Colonic mucosa (tissue), 4 donors: ENCODE data around the gene GPR85. TPM values are rescaled to one million over a fixed set of nuclear protein-coding genes. Genes with fewer than 3 reads are reported as not detected.
"Not testable (repeated sequence)": the region's sequence is repeated elsewhere in the genome, so short reads cannot be mapped to it uniquely, and the experiment has no call there.

Experiments
- DNase-seq: peaks from one replicate; pipeline ENCODE4 v3.0.0-alpha.2; 2020
- H3K27ac ChIP-seq: fragments of 200-600 bp; one replicate; pipeline ENCODE4 v1.8.0; 2021
- H3K27me3 ChIP-seq: fragments of 200-600 bp; one replicate; pipeline ENCODE4 v1.8.0; 2021
- H3K36me3 ChIP-seq: fragments of 200-600 bp; one replicate; pipeline ENCODE4 v1.8.0; 2021
- H3K4me1 ChIP-seq: fragments of 200-600 bp; one replicate; pipeline ENCODE4 v1.8.0; 2021; ENCODE audit warnings: mild to moderate bottlenecking
- H3K4me3 ChIP-seq: fragments of 200-600 bp; one replicate; pipeline ENCODE4 v1.8.0; 2021
- H3K9ac ChIP-seq, 2 donors: one replicate each; pipeline ENCODE4 v1.7.0; 2013; ENCODE audit warnings: control low read depth in 2 of 2, low read depth in 2 of 2, low read length in 2 of 2
- H3K9me3 ChIP-seq: fragments of 200-600 bp; one replicate; pipeline ENCODE4 v1.8.0; 2021
- intact Hi-C: fragments of 100-400 bp; cut with DNase I; formaldehyde crosslinking; loops from one replicate; pipeline ENCODE4 v1.14.1; 2022
- total RNA-seq, 2 donors: library from RNA; stranded (reverse); fragmentation: NEBNext Ultra II Directional in 1 of 2; extraction: Animal tissue kit (Norgen Biotek cat#: 25700) in 1 of 2; gene quantifications; one replicate each; pipeline ENCODE4 v1.2.1, GENCODE V29; 2021
- TF ChIP-seq, protein P1 (sequence below): fragments of 200-600 bp; IDR thresholded peaks from one replicate; pipeline ENCODE4 v1.8.0; 2022; ENCODE audit warnings: antibody characterized with exemption, mild to moderate bottlenecking
- donor health status: healthy.
- donor health status: DM: no; HTN: no; CAD: no.
- donor health status: DM: no; HTN: no; CAD: no.

The GPR85 gene
- total RNA-seq, 2 donors from 2014 or later = 0.15 to 0.35 TPM

DNA sequence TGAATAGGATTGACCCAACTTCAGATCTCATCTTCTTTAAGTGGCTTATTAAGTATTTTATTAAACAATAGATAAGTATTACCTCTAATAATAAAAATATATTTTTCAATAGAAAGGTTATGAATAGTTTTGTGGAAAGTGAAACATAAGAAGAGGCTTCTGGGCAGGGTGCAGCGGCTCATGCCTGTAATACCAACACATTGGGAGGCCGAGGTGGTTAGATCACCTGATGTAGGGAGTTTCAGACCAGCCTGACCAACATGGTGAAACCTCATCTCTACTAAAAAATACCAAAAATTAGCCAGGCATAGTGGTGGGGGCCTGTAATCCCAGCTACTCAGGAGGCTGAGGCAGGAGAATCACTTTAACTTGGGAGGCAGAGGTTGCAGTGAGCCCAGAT lies 26.5 kb downstream of the GPR85 start:
- intact Hi-C loops = no loop called here
- Histone ChIP-seq H3K27ac (no peak overlapping the region), H3K27me3 (no peaks in the 10 kb centered on the region), H3K9me3 (no peaks in the 10 kb centered on the region), H3K4me1 (no peaks in the 10 kb centered on the region), H3K9ac (no peak overlapping the region), H3K4me3 (no peak overlapping the region), H3K36me3 (no peaks in the 10 kb centered on the region)
- TF ChIP-seq, protein P1, sequence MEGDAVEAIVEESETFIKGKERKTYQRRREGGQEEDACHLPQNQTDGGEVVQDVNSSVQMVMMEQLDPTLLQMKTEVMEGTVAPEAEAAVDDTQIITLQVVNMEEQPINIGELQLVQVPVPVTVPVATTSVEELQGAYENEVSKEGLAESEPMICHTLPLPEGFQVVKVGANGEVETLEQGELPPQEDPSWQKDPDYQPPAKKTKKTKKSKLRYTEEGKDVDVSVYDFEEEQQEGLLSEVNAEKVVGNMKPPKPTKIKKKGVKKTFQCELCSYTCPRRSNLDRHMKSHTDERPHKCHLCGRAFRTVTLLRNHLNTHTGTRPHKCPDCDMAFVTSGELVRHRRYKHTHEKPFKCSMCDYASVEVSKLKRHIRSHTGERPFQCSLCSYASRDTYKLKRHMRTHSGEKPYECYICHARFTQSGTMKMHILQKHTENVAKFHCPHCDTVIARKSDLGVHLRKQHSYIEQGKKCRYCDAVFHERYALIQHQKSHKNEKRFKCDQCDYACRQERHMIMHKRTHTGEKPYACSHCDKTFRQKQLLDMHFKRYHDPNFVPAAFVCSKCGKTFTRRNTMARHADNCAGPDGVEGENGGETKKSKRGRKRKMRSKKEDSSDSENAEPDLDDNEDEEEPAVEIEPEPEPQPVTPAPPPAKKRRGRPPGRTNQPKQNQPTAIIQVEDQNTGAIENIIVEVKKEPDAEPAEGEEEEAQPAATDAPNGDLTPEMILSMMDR = no peak
- no peak for DNase-seq

DNA sequence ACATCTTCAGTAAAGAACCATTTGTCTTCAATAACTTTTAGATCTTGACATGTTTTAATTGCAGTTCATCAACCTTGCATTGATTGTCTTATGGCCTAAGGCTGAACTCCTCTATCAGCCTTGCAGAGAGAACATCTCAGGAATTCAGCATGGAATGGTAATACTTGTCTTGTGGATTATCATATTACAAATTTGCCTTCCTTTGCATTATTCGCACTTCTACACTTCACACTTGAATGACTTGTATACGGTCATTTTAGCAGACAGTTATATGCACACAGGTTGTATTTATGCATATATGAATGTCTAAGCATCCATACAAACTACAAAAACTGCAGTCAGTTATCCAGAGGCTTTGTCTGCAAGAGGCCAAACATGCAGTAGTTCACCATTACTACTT lies 31.7 kb downstream of the GPR85 start:
- Histone ChIP-seq H3K4me3 (no peak overlapping the region), H3K27me3 (no peaks in the 10 kb centered on the region), H3K9ac (no peak overlapping the region), H3K4me1 (no peaks in the 10 kb centered on the region), H3K27ac (no peak overlapping the region), H3K9me3 (no peaks in the 10 kb centered on the region), H3K36me3 (no peaks in the 10 kb centered on the region)
- TF ChIP-seq, protein P1 = no peak
- no peak for DNase-seq
- intact Hi-C loops = no loop called here

DNA sequence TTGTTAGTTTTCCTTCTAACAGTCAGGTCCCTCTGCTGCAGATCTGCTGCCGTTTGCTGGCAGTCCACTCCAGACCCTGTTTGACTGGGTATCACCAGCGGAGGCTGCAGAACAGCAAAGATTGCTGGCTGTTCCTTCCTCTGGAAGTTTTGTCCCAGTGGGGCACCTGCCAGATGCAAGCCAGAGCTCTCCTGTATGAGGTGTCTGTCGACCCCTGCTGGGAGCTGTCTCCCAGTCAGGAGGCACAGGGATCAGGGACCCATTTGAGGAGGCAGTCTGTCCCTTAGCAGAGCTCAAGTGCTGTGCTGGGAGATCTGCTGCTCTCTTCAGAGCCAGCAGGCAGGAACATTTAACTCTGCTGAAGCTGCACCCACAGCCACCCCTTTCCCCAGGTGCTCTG lies 32.4 kb downstream of the GPR85 start:
- DNase-seq, intact Hi-C loops: not testable (repeated sequence)

DNA sequence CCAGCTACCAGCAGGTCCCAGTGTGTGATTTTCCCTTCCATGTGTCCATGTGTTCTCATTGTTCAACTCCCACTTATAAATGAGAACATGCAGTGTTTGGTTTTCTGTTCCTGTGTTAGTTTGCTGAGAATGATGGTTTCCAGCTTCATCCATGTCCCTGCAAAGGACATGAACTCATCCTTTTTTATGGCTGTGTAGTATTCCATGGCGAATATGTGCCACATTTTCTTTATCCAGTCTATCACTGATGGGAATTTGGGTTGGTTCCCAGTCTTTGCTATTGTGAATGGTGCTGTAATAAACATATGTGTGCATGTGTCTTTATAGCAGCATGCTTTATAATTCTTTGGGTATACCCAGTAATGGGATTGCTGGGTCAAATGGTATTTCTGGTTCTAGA lies 37.4 kb downstream of the GPR85 start:
- intact Hi-C loops = not testable (repeated sequence)

More for the DNA sequence above, 32.4 kb downstream of the GPR85 start:
- not testable (repeated sequence) for H3K9ac ChIP-seq, H3K27me3 ChIP-seq, H3K36me3 ChIP-seq, H3K4me1 ChIP-seq, H3K4me3 ChIP-seq, H3K27ac ChIP-seq, H3K9me3 ChIP-seq

DNA sequence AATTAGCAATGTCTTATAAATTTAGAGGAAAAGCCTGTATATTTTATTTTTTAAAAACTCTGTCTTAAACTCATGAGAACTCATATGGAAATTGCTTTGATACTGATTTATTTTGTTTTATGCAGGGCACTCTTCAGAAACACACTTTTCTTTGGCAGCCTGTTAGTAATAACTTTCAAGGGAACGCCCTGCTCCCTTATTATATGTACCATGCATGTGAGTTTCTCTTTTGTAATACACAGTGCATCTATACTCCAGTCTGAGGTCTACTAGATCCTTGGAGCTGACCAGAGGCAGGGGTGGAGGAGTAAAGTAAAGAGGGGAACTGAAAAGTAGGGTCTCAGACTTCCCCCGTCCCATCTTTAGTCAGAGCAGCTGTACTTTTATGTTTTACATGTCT lies 40.2 kb downstream of the GPR85 start:
- TF ChIP-seq, protein P1 = no peak
- H3K9me3 ChIP-seq = no peaks in the 10 kb centered on the region
- no peak overlapping the region for H3K27ac ChIP-seq
- no peak overlapping the region for H3K4me3 ChIP-seq
- no peak overlapping the region for H3K9ac ChIP-seq
- intact Hi-C loops = no loop called here
- DNase-seq = no peak
- H3K27me3 ChIP-seq = no peaks in the 10 kb centered on the region
- H3K4me1 ChIP-seq = no peaks in the 10 kb centered on the region
- H3K36me3 ChIP-seq = no peaks in the 10 kb centered on the region

More for the DNA sequence above, 37.4 kb downstream of the GPR85 start:
- H3K27me3 ChIP-seq, H3K9me3 ChIP-seq, DNase-seq, H3K4me1 ChIP-seq, H3K36me3 ChIP-seq, H3K9ac ChIP-seq, H3K27ac ChIP-seq, H3K4me3 ChIP-seq: not testable (repeated sequence)

DNA sequence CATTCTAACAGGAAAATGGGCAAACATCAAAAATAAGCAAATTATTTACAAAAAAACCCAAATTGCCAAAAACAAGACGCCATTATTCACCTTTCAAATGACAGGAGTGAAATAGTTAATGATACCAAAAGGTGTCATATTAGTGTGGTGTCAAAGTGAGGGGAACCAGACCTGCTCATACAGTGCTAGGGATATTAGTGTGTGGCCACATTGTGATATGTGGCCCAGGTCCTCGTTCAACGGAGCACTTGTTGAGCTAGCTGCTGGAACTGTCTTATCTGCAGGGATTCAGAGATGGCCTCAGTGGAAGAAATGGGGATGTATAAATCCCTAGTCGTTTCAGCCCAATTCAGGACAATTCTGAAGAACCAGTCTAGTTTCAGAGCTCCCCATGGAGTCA lies 41.2 kb downstream of the GPR85 start:
- no peak overlapping the region for H3K4me3 ChIP-seq
- no peaks in the 10 kb centered on the region for H3K36me3 ChIP-seq
- no peak overlapping the region for H3K27ac ChIP-seq
- TF ChIP-seq, protein P1 = no peak
- no peak overlapping the region for H3K9ac ChIP-seq
- intact Hi-C loops = no loop called here
- no peak for DNase-seq
- H3K4me1 ChIP-seq = no peaks in the 10 kb centered on the region
- no peaks in the 10 kb centered on the region for H3K27me3 ChIP-seq
- no peaks in the 10 kb centered on the region for H3K9me3 ChIP-seq

DNA sequence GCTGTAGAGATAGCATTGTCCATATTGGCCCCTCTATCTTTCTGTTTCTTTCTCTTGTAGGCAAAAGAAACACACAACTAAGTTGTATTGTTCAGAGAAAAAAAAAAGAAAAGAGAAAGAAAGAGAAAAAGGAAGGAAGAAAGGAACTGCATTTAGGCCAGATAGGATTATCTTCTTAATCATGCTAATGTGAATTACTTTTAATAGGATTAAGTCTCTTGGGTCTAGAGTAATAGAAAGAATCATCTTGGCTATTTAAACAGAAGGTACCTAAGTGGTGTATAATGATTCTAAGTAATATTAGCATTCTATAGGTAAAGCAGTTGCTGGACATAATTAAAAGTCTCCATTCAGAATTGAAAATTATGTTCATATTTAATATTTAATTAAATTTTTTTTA lies 42.2 kb downstream of the GPR85 start:
- no peaks in the 10 kb centered on the region for H3K36me3 ChIP-seq
- no peaks in the 10 kb centered on the region for H3K9me3 ChIP-seq
- intact Hi-C loops = no loop called here
- H3K4me3 ChIP-seq = no peak overlapping the region
- TF ChIP-seq, protein P1 = no peak
- H3K27ac ChIP-seq = no peak overlapping the region
- H3K9ac ChIP-seq = no peak overlapping the region
- no peaks in the 10 kb centered on the region for H3K27me3 ChIP-seq
- no peaks in the 10 kb centered on the region for H3K4me1 ChIP-seq
- DNase-seq = no peak
